Measurements from ENCODE around the gene MUL1.

The MUL1 gene

DNA sequence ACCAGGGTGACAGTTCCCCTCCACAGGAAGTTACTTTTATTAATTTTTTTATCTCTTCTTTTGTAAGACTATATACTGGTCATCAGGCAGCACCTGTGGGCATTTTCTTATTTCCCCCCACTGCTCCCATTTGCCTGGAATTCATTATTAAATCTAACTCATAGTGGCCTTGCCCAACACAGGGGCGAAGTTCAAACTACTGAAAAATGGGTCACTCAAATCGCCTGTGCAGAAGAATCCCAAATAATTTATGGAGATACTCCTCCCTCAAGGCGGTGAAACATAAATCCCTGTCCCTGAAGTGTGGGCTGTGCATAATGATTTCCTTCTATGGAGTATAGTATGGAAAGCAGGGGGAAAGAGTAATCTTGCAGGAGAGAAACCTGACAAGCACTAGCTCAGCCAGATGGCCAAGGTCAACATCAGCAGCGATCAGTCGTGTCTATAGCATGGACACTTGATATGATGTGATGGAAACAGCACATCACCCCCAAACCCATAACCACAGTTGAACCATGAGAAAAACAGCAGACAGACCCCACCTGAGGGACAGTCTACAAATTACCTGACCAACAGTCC is 29.8 kb downstream of the MUL1 start:
- Histone ChIP-seq H3K4me1 (ENCODE audit: control insufficient read depth, insufficient read depth, low read length, poor library complexity, severe bottlenecking) (no peaks in the 10 kb centered on the region), H3K36me3 (ENCODE audit: control insufficient read depth, insufficient read depth, low read length) (no peaks in the 10 kb centered on the region), H3K27me3 (replicated peaks; ENCODE audit: control insufficient read depth, insufficient read depth, low read length, poor library complexity, severe bottlenecking) (peaks cover 26% of the 10 kb centered on the region), H3K4me3 (ENCODE audit: insufficient read depth, low read depth, low read length, poor library complexity, severe bottlenecking) (no peak overlapping the region), H3K27ac (ENCODE audit: insufficient read depth, low read length, poor library complexity, severe bottlenecking) (no peak overlapping the region), H3K9me3 (ENCODE audit: control insufficient read depth, low read length) (no peaks in the 10 kb centered on the region)
- no peak for DNase-seq

DNA sequence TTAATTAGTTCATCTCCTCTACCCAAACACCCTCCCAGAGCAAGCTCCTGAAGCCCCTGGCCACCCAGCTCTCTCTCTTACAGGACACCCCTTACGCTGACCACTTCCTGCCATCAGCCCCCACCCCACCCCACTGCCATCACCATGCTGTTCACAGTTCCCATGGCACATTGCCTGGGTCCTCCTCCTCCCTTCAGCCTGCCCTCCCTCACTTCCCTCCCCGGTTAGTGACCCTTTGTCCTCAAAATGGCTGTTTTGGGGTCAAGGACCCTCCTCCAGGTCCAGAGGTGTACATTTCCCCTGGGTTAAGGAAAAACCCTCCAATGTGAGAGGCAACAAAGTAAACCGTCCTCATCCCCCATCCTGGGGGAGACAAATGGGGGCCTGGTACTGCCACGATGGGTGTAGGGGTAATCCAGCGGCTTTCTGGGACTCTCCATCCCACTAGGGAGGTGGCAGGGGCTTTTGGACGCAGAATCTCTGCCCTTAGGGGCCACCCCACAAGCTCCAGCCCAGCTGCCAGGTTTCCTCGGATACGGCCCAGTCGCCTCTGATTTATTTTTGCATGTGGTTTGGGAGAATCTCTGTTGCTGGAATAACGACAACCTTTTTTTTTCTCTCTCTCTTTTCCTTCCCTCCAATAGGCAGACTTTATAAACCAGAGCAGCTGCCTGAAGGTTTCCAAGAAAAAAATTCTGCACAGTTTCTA is 30.4 kb downstream of the MUL1 start:
- Histone ChIP-seq H3K9me3 (ENCODE audit: control insufficient read depth, low read length) (no peaks in the 10 kb centered on the region), H3K4me3 (ENCODE audit: insufficient read depth, low read depth, low read length, poor library complexity, severe bottlenecking) (no peak overlapping the region), H3K4me1 (ENCODE audit: control insufficient read depth, insufficient read depth, low read length, poor library complexity, severe bottlenecking) (no peaks in the 10 kb centered on the region), H3K27ac (ENCODE audit: insufficient read depth, low read length, poor library complexity, severe bottlenecking) (no peak overlapping the region), H3K27me3 (replicated peaks; ENCODE audit: control insufficient read depth, insufficient read depth, low read length, poor library complexity, severe bottlenecking) (peaks cover 26% of the 10 kb centered on the region), H3K36me3 (ENCODE audit: control insufficient read depth, insufficient read depth, low read length) (no peaks in the 10 kb centered on the region)
- no peak for DNase-seq

DNA sequence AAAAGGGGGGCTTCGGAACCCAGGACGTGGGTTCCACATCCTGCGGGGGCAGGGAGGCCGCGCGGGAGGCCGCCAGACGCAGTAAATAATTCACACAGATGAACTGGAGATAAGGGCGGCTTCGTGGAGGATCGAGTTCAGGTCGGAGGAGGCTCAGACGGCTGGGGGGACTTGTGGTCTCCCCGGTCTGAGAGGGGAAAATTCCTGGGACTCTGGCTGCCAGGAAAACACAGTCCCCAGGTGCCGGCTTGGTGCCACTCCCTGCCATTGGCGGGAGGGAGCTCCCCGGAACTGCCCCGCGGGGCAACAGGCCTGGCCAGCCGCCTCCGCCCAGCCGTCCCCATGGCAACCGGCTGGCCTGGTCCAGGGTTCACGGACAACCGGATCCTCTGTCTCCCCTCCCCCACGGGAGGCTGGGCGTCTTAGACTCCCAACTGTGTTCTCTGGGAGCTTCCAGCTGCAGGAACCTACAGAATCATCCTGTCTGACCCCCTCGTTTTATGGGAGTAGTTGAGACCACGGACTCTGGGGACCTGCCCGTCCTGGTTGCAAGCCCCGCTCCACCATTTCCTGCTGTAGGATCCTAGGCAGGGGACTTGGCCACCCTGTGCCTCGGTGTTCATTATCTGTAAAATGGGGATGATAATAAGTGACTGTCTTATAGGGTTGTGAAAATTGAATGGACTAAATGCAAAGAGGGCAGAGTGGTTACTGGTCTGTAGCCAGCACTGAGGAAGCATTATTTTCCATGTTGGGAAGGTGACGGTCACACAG is 31.5 kb downstream of the MUL1 start:
- Histone ChIP-seq H3K36me3 (ENCODE audit: control insufficient read depth, insufficient read depth, low read length) (no peaks in the 10 kb centered on the region), H3K27ac (ENCODE audit: insufficient read depth, low read length, poor library complexity, severe bottlenecking) (no peak overlapping the region), H3K27me3 (replicated peaks; ENCODE audit: control insufficient read depth, insufficient read depth, low read length, poor library complexity, severe bottlenecking) (peaks cover 25% of the 10 kb centered on the region), H3K4me1 (ENCODE audit: control insufficient read depth, insufficient read depth, low read length, poor library complexity, severe bottlenecking) (no peaks in the 10 kb centered on the region), H3K4me3 (ENCODE audit: insufficient read depth, low read depth, low read length, poor library complexity, severe bottlenecking) (no peak overlapping the region), H3K9me3 (ENCODE audit: control insufficient read depth, low read length) (no peaks in the 10 kb centered on the region)
- no peak for DNase-seq

DNA sequence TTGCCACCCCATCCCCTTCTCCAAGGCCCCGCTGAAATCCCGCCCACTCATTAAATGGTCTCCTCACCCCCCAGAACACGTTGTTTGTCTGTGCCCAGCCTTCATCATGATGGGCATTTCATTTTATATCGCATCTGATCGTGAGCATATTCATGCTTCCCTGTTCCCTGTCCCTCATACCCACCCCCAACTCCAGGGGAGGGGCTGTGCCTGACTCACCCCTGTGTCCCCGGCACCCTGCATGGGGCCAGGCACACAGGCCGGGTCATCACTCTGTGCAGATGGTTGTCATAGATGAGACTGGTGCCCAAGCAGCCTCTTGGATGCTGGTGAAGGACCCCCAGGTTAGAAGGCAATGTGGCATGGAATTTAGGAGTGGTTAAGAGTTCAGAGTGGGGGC is 33.0 kb downstream of the MUL1 start:
- Histone ChIP-seq H3K4me1 (ENCODE audit: control insufficient read depth, insufficient read depth, low read length, poor library complexity, severe bottlenecking) (no peaks in the 10 kb centered on the region), H3K9me3 (ENCODE audit: control insufficient read depth, low read length) (no peaks in the 10 kb centered on the region), H3K4me3 (ENCODE audit: insufficient read depth, low read depth, low read length, poor library complexity, severe bottlenecking) (no peak overlapping the region), H3K27me3 (replicated peaks; ENCODE audit: control insufficient read depth, insufficient read depth, low read length, poor library complexity, severe bottlenecking) (peaks cover 25% of the 10 kb centered on the region), H3K36me3 (ENCODE audit: control insufficient read depth, insufficient read depth, low read length) (no peaks in the 10 kb centered on the region), H3K27ac (ENCODE audit: insufficient read depth, low read length, poor library complexity, severe bottlenecking) (no peak overlapping the region)
- DNase-seq: no peak

GRCh38 chr1:20474333-20474975 is 33.5 kb downstream of the MUL1 start:
- H3K36me3 ChIP-seq (ENCODE audit: control insufficient read depth, insufficient read depth, low read length): no peaks in the 10 kb centered on the region

GRCh38 chr1:20473894-20474293 is 34.1 kb downstream of the MUL1 start:
- Histone ChIP-seq H3K4me3 (ENCODE audit: insufficient read depth, low read depth, low read length, poor library complexity, severe bottlenecking) (no peak overlapping the region), H3K27me3 (replicated peaks; ENCODE audit: control insufficient read depth, insufficient read depth, low read length, poor library complexity, severe bottlenecking) (peaks cover 25% of the 10 kb centered on the region), H3K27ac (ENCODE audit: insufficient read depth, low read length, poor library complexity, severe bottlenecking) (no peak overlapping the region), H3K4me1 (ENCODE audit: control insufficient read depth, insufficient read depth, low read length, poor library complexity, severe bottlenecking) (no peaks in the 10 kb centered on the region), H3K9me3 (ENCODE audit: control insufficient read depth, low read length) (no peaks in the 10 kb centered on the region), H3K36me3 (ENCODE audit: control insufficient read depth, insufficient read depth, low read length) (no peaks in the 10 kb centered on the region)
- no peak for DNase-seq

More at GRCh38 chr1:20474333-20474975, 33.5 kb downstream of the MUL1 start:
- H3K27me3 ChIP-seq (replicated peaks; ENCODE audit: control insufficient read depth, insufficient read depth, low read length, poor library complexity, severe bottlenecking): peaks cover 25% of the 10 kb centered on the region
- no peak for DNase-seq
- no peaks in the 10 kb centered on the region for H3K9me3 ChIP-seq (ENCODE audit: control insufficient read depth, low read length)
- H3K27ac ChIP-seq (ENCODE audit: insufficient read depth, low read length, poor library complexity, severe bottlenecking): no peak overlapping the region
- no peaks in the 10 kb centered on the region for H3K4me1 ChIP-seq (ENCODE audit: control insufficient read depth, insufficient read depth, low read length, poor library complexity, severe bottlenecking)
- no peak overlapping the region for H3K4me3 ChIP-seq (ENCODE audit: insufficient read depth, low read depth, low read length, poor library complexity, severe bottlenecking)

DNA sequence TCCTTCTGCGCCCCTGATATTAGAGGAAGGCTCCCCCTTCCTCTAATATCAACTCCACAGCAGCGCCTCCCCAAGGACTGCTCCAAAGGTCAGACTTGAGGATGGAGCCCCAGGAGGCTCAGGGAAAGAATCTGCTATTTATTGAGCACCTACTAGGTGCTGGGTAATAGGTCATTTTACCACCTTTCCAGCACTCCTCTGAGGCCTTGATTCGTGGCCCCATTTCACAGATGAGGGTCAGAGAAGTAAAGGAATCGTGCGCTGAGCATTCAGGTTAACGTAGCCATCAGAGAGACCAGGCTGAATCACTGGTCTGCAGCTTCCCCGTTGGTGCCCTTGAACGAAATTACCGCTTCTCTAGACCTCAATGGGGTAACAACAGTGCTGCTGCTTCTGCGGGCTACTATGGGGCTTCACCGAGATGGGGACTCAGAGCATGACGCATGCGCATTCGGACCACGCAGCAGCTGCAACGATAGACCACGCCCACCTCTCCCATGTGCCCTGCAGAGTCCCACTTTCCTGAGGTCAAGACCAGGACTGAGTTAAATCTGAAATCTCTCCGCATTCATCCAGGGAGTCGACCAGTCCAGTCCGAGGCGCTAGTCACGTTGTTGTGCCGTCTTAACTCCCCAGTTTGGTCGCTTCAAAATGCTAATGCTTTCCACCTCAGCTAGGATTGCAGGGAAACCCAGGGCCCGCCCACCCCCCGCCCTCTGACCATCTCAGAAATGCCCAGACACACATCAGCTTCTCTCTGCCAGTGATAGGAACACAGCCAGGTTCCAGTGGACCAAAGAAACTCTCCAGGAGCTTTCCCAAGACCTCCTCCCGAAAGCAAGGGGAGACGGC is 34.9 kb downstream of the MUL1 start:
- no peaks in the 10 kb centered on the region for H3K36me3 ChIP-seq (ENCODE audit: control insufficient read depth, insufficient read depth, low read length)
- no peaks in the 10 kb centered on the region for H3K4me1 ChIP-seq (ENCODE audit: control insufficient read depth, insufficient read depth, low read length, poor library complexity, severe bottlenecking)
- no peak overlapping the region for H3K27ac ChIP-seq (ENCODE audit: insufficient read depth, low read length, poor library complexity, severe bottlenecking)
- no peaks in the 10 kb centered on the region for H3K9me3 ChIP-seq (ENCODE audit: control insufficient read depth, low read length)
- H3K4me3 ChIP-seq (ENCODE audit: insufficient read depth, low read depth, low read length, poor library complexity, severe bottlenecking): no peak overlapping the region
- no peak for DNase-seq
- H3K27me3 ChIP-seq (replicated peaks; ENCODE audit: control insufficient read depth, insufficient read depth, low read length, poor library complexity, severe bottlenecking): peaks cover 25% of the 10 kb centered on the region

DNA sequence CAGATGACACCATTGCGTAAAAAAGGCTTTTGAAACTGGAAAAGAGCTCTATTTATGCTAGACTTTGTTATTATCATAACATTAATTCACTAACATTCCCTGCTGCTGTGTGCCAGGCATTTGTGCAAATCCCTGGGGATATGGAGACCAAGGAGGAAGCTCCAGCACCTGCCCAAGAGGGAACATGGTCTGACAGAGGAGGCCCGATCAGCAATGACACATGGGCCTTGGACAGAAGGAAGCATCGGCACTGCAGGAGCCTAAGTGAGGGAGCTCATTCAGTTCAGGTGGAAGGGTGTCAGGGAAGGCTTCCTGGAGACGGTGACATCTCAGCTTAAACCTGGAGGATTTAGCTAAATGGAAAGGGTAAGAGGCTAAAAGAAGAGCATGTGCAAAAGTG is 35.8 kb downstream of the MUL1 start:
- DNase-seq: no peak
- Histone ChIP-seq H3K9me3 (ENCODE audit: control insufficient read depth, low read length) (no peaks in the 10 kb centered on the region), H3K4me3 (ENCODE audit: insufficient read depth, low read depth, low read length, poor library complexity, severe bottlenecking) (no peak overlapping the region), H3K27me3 (replicated peaks; ENCODE audit: control insufficient read depth, insufficient read depth, low read length, poor library complexity, severe bottlenecking) (peaks cover 25% of the 10 kb centered on the region), H3K36me3 (ENCODE audit: control insufficient read depth, insufficient read depth, low read length) (no peaks in the 10 kb centered on the region), H3K27ac (ENCODE audit: insufficient read depth, low read length, poor library complexity, severe bottlenecking) (no peak overlapping the region), H3K4me1 (ENCODE audit: control insufficient read depth, insufficient read depth, low read length, poor library complexity, severe bottlenecking) (no peaks in the 10 kb centered on the region)

DNA sequence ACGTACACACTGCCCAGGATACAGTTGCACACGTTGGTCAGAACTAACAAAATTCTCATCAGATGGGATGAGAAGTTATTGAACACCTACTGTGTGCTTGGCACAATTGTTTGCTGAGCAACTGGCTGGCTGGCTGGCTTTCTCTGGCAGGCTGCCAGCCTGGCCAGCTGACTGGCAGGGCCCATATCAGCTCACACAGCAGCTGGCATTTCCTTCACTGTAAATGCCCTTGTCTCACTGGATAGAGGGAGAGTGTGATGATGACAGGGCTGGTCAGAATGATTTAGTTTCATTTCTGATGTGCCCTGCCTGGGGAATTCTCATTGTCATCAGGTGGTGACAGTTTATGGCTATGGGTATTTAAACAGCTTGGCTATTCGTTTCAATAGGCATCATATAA is 37.8 kb downstream of the MUL1 start:
- Histone ChIP-seq H3K36me3 (ENCODE audit: control insufficient read depth, insufficient read depth, low read length) (no peaks in the 10 kb centered on the region), H3K9me3 (ENCODE audit: control insufficient read depth, low read length) (no peaks in the 10 kb centered on the region), H3K4me3 (ENCODE audit: insufficient read depth, low read depth, low read length, poor library complexity, severe bottlenecking) (no peak overlapping the region), H3K27me3 (replicated peaks; ENCODE audit: control insufficient read depth, insufficient read depth, low read length, poor library complexity, severe bottlenecking) (peaks cover 11% of the 10 kb centered on the region), H3K27ac (ENCODE audit: insufficient read depth, low read length, poor library complexity, severe bottlenecking) (no peak overlapping the region), H3K4me1 (ENCODE audit: control insufficient read depth, insufficient read depth, low read length, poor library complexity, severe bottlenecking) (no peaks in the 10 kb centered on the region)
- no peak for DNase-seq
